AG09309 (cell line): Measurements from ENCODE around the gene DNAH11.

ENCODE experiments used
- DNase-seq: peaks from one replicate; pipeline ENCODE4 v3.0.0-alpha.2; 2010; ENCODE audit warnings: low read depth
- H3K4me3 ChIP-seq: 2 replicates; pipeline ENCODE4 v1.5.1; 2011; ENCODE audit warnings: mild to moderate bottlenecking, low read depth, low read length, moderate library complexity; ENCODE audit not compliant: control insufficient read depth
- CTCF ChIP-seq: IDR thresholded peaks from 2 replicates; pipeline ENCODE4 v1.5.1; 2011; ENCODE audit warnings: mild to moderate bottlenecking, low read depth, low read length, inconsistent platforms; ENCODE audit not compliant: insufficient read depth, control insufficient read depth; ENCODE audit errors: missing control alignments

Gene DNAH11

GRCh38 chr7:21639206-21639868, 96.5 kb downstream of the DNAH11 start:
- H3K4me3 ChIP-seq: no peak overlapping the region
- no peak for TF ChIP-seq CTCF
- no peak for DNase-seq

GRCh38 chr7:21640105-21640504, 97.3 kb downstream of the DNAH11 start:
- TF ChIP-seq CTCF: no peak
- no peak for DNase-seq
- no peak overlapping the region for H3K4me3 ChIP-seq

GRCh38 chr7:21641546-21641945, 98.7 kb downstream of the DNAH11 start:
- no peak overlapping the region for H3K4me3 ChIP-seq
- no peak for TF ChIP-seq CTCF
- DNase-seq: no peak

- DNase-seq: no peak
- TF ChIP-seq CTCF: no peak
- H3K4me3 ChIP-seq: no peak overlapping the region
Observed at GRCh38 chr7:21642422-21642821, 99.6 kb downstream of the DNAH11 start.

- no peak for TF ChIP-seq CTCF
- no peak overlapping the region for H3K4me3 ChIP-seq
- no peak for DNase-seq
Observed at GRCh38 chr7:21651697-21652096, 108.9 kb downstream of the DNAH11 start.

- no peak overlapping the region for H3K4me3 ChIP-seq
- no peak for TF ChIP-seq CTCF
- DNase-seq: no peak
Observed at GRCh38 chr7:21653623-21654022, 110.8 kb downstream of the DNAH11 start.
